ENCODE data around the gene RBPMS2.
"Not testable (repeated sequence)": the region's sequence is repeated elsewhere in the genome, so short reads cannot be mapped to it uniquely, and the experiment has no call there.

The RBPMS2 gene

GRCh38 chr15:64775551-64776401 lies at the start of gene RBPMS2:
RBPMS2 (minus strand) TSS chr15:64775589; CDS start chr15:64775319, 270 bp downstream.
- no peak for DNase-seq (ENCODE audit: low read depth)

GRCh38 chr15:64824929-64825430 lies 49.6 kb upstream of the RBPMS2 start:
- no peak for DNase-seq (ENCODE audit: low read depth)

GRCh38 chr15:64816452-64816851 lies 41.1 kb upstream of the RBPMS2 start:
- DNase-seq (ENCODE audit: low read depth), result no peak

- not testable (repeated sequence) for DNase-seq (ENCODE audit: low read depth)
Observed at GRCh38 chr15:64814965-64815364, 39.6 kb upstream of the RBPMS2 start.

- DNase-seq (ENCODE audit: low read depth), result not testable (repeated sequence)
Observed at GRCh38 chr15:64814283-64814682, 38.9 kb upstream of the RBPMS2 start.

- DNase-seq (ENCODE audit: low read depth), result no peak
Observed at GRCh38 chr15:64813075-64813474, 37.7 kb upstream of the RBPMS2 start.

GRCh38 chr15:64810497-64811326 lies 35.3 kb upstream of the RBPMS2 start:
- no peak for DNase-seq (ENCODE audit: low read depth)

GRCh38 chr15:64809649-64810496 lies 34.5 kb upstream of the RBPMS2 start:
- peak; percentile 61 for DNase-seq (ENCODE audit: low read depth)

- DNase-seq (ENCODE audit: low read depth), result no peak
Observed at GRCh38 chr15:64808785-64809453, 33.5 kb upstream of the RBPMS2 start.

- DNase-seq (ENCODE audit: low read depth), result no peak
Observed at GRCh38 chr15:64807751-64808222, 32.4 kb upstream of the RBPMS2 start.

- DNase-seq (ENCODE audit: low read depth), result no peak
Observed at GRCh38 chr15:64807051-64807749, 31.8 kb upstream of the RBPMS2 start.

- no peak for DNase-seq (ENCODE audit: low read depth)
Observed at GRCh38 chr15:64806509-64806908, 31.1 kb upstream of the RBPMS2 start.

GRCh38 chr15:64804619-64805018 lies 29.2 kb upstream of the RBPMS2 start:
- no peak for DNase-seq (ENCODE audit: low read depth)

- no peak for DNase-seq (ENCODE audit: low read depth)
Observed at GRCh38 chr15:64803526-64803925, 28.1 kb upstream of the RBPMS2 start.

- no peak for DNase-seq (ENCODE audit: low read depth)
Observed at GRCh38 chr15:64800476-64800875, 25.1 kb upstream of the RBPMS2 start.

- not testable (repeated sequence) for DNase-seq (ENCODE audit: low read depth)
Observed at GRCh38 chr15:64798905-64799304, 23.5 kb upstream of the RBPMS2 start.

- DNase-seq (ENCODE audit: low read depth), result not testable (repeated sequence)
Observed at GRCh38 chr15:64795921-64796320, 20.5 kb upstream of the RBPMS2 start.

GRCh38 chr15:64795299-64795698 lies 19.9 kb upstream of the RBPMS2 start:
- not testable (repeated sequence) for DNase-seq (ENCODE audit: low read depth)

GRCh38 chr15:64792282-64792681 lies 16.9 kb upstream of the RBPMS2 start:
- DNase-seq (ENCODE audit: low read depth), result no peak

GRCh38 chr15:64791401-64791800 lies 16.0 kb upstream of the RBPMS2 start:
- no peak for DNase-seq (ENCODE audit: low read depth)
